ENCODE measurements around the gene SGCD.
A peak's percentile ranks its signal among the peaks of the same experiment; 100 is the strongest.

Gene SGCD

GRCh38 chr5:156694598-156694997 is 367.6 kb downstream of the SGCD start:
- no peak for DNase-seq (ENCODE audit: low spot score)

GRCh38 chr5:156695774-156696173 is 368.8 kb downstream of the SGCD start:
- DNase-seq (ENCODE audit: low spot score), result no peak

- DNase-seq (ENCODE audit: low spot score), result no peak
These were observed 371.4 kb downstream of the SGCD start for GRCh38 chr5:156698323-156698722.

- DNase-seq (ENCODE audit: low spot score), result no peak
These were observed 372.2 kb downstream of the SGCD start for GRCh38 chr5:156699147-156699546.

DNA sequence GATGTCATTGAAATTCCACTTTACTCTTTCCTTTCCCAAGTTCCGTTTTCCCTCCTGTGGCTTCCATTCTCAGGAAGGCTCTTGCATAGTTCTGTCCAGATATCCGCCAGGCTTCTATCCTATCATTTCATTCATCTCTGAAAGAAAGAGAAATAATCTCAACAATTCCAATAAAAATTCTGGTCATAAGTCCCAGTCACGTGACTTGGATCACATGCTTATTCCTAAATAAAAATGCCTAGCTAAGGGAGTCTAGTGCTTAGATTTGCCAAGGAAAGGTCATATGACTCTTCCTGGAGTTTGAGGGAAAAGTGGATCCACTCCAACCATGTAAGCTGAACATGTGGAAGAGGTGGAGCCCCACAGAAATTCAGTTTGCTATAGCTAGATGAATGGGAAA is 377.2 kb downstream of the SGCD start:
- no peak for DNase-seq (ENCODE audit: low spot score)

DNA sequence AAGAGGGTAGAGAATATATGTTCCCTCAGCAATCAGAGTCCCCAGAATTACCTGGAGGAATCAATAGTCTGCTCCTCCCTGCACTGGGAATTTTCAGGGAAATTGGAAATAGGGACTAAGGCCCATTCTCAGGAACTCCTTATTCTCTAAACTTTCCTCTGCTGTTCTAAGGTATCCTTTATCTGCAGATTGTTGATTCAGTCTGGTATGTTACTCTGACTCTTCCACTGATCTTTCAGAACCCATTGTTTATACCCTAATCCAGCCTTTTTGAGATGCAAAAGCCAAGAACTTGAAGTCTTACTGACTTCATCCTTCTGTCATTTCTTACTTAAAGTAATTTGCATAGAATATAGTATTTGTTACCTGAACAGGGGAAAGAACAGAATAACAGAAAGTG is 379.7 kb downstream of the SGCD start:
- DNase-seq (ENCODE audit: low spot score), result no peak

DNA sequence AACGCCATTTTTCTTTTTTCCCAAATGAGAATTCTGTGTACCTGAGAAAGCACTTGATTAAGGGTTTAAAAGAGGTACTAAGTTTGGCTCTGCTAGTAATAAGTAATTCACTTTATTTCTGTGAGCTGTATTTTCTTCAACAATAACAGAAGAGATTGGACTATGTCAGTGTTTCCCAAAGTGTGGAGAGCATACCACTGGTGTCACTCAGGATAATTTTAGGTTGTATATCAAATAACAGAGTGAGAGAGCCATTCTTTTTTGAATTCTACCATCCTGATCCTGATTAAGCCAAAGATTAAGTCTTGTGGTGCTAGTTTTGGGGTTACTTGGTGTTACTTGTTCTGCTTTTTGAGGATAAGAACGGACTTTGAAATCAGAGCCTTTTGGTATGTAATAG is 380.8 kb downstream of the SGCD start:
- DNase-seq (ENCODE audit: low spot score), result no peak

GRCh38 chr5:156715287-156715686 is 388.3 kb downstream of the SGCD start:
- DNase-seq (ENCODE audit: low spot score), result peak; percentile 35

DNA sequence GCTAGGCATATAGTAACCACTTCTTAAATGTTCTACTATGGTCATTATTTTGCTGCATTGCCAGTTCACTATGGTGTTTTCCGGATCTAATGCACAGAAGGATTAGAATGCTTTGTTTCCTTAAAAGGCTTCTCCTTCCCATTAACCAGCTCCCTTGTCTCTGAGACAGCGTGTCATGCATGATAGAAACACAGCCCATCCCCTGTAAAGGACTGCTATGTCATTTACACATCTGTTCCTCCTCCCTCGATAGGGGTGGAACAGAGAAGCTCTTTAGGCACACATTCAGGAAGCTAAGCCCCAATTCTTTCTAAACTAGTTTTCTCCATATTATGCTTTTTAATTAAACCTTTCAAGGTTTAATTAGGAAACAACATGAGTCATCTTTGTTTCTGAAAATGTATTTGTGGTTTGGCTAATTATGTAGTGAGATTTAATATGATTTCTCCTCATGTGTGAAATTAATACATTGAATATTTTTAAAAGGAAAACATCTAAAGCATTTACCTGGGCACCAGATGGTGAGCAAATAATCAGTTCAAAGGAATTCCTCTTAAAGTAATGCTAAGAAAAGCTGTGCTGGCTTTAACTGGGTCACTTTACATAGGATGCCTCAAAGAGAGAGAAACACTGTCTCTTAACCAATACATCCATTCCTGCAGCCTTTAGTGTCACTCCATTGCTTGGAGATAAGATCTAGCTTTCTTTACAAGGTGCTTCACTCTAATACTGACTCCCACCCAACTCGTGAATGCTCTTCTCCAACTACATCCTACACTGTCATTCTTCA is 389.8 kb downstream of the SGCD start:
- DNase-seq (ENCODE audit: low spot score), result no peak

- DNase-seq (ENCODE audit: low spot score), result no peak
These were observed 392.0 kb downstream of the SGCD start for GRCh38 chr5:156718985-156719384.

- DNase-seq (ENCODE audit: low spot score), result no peak
These were observed 395.4 kb downstream of the SGCD start for GRCh38 chr5:156722358-156722757.

GRCh38 chr5:156735477-156735876 is 408.5 kb downstream of the SGCD start:
- no peak for DNase-seq (ENCODE audit: low spot score)

GRCh38 chr5:156741516-156741915 is 414.6 kb downstream of the SGCD start:
- no peak for DNase-seq (ENCODE audit: low spot score)

DNA sequence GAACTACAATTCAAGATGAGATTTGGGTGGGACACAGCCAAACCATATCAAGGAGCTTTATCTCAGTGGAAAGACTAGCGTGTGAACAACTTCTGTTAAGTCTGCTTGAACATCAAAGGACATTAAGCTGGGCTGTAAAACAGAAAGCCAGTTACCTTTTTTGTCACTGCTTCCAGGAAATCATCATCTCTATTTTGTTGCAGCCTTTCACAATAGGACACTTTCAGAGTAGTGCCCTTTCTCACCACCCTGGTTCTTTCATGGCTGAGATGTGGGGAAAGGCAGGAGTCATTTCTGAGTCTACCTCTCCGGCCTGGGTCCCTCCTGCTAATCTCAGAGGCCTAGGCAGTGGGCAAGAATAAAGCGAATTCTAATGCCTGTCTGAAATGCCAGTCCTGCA is 426.9 kb downstream of the SGCD start:
- DNase-seq (ENCODE audit: low spot score), result no peak

- DNase-seq (ENCODE audit: low spot score), result peak; percentile 33
These were observed 428.6 kb downstream of the SGCD start for GRCh38 chr5:156755421-156756087.

DNA sequence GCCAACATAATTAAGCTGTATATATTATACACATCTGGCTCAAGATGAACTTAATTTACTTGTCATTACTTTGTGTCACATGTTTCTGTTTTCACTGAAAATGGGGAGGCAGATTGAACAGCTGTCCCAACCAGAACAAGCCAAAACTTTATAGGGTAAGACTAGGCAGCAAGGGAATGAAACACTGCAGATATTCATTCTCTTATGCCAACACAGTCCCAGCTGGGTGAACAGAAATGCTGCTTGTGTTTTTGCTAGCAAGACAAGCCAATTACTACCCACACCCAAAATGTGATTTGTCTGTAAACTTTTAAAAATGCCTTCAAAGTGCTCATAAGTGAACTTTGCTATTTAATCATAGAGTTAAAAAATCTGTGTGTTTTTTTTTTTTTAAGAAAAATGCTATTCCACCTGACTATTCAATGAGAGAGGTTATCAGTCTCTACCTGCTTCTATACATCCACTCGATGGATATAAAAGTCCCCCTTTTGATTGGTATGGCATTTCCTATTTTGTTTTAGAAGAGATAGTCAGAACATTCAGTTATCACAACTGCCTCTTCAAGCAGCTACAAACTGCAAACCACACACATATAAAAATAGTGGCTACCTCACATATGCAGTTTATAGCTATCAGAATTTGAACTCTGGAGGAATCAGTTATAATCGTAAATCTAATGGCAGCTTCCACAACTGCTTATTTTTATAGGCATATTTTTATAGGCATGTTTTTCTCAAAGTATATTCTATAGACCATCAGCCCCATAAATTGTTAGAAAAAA is 431.2 kb downstream of the SGCD start:
- no peak for DNase-seq (ENCODE audit: low spot score)

- no peak for DNase-seq (ENCODE audit: low spot score)
These were observed 432.2 kb downstream of the SGCD start for GRCh38 chr5:156759156-156759555.

DNA sequence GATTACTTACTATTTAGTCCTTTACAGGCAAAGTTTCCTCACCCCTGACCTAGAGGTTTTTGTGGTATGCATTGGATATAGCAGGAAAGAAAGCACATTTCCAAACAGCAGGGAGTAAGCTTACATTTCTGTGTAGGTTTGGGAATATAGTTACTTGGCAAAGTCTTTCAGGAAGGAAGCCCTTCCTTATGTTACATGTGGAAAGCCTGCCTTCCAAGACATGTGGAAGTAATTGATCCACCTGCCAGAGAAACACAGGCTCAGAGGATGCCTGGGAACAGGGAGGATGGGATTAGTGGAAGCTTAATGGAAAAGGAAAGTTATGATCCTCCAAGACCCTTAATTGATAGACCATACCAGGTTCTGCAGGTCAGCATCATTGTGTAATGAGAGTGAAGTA is 435.8 kb downstream of the SGCD start:
- DNase-seq (ENCODE audit: low spot score), result no peak

DNA sequence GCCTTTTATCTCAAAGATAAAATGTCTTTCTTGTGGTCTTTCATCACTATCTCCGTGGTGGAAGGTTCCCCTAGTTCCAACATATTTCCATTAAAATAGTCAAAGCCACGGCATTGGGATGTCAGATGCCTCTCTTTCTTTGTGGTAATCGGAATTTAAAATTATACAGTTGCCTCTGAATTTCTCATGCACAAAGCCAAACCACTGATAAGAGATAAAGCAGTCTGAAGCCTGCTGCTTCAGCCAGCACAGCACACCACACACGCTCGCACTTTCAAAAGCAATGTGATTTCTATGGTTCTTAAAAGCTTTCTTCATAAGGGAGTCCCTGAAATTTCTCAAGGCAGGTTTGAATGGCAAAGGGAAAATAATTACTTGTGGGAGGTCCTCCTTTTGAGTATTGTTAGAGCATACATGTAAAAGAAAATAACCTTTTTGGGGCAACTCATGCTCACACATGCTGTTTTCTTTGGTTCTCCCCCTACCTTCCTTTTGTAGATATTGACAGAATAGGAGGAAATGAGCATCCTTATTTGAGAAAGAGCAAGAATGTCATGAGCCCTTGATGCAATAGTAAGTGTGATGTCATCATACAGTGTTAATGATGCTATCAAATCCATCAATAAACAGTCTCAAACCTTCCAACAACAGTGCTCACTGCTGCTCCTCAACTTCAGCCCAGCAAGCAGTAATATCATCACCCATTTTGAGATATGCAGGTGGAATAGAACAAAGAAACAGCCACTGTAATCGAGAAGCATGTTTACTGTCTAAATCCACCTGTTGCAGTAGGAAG is 437.4 kb downstream of the SGCD start:
- no peak for DNase-seq (ENCODE audit: low spot score)

DNA sequence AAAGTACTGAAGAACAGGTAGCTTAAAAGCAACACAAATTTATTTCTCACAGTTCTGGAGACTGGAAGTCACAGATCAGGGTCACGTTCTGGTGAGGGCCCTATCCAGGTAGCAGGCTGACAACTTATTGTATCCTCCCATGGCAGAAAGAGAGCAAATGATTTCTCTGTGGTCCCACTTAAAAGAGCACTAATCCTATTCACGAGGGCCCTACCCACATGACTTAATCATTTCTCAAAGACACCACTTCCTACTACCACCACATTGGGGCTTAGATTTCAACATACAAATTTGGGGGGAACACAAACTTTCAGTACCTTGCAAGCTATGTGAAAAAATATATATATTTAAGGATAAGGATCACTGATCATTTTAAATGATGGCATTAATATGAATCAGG is 447.3 kb downstream of the SGCD start:
- DNase-seq (ENCODE audit: low spot score), result no peak

- no peak for DNase-seq (ENCODE audit: low spot score)
These were observed 451.3 kb downstream of the SGCD start for GRCh38 chr5:156778139-156778706.

DNA sequence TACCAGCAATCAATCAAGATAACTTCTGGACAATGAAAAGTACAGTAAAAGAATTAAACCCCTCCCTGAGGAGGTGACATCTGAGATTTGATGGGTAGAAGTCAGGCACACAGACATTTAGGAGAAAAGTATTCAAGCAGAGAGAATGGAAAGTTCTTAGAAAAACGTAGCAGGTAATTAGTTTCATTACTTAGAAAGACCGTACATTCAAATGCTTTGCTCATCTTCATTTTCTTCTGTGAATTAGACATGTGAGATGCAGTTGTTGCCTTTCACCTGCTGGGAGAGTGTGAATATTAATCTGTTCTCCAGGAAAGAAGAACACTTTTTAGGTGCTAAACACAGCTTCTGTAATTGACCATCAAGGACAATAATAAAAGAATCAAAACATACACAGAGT is 451.8 kb downstream of the SGCD start:
- no peak for DNase-seq (ENCODE audit: low spot score)

Data from AG20443 (cell line).